DMS114 treated with DMSO at 0.1 percent for 48 hours (cell line): ENCODE measurements around the gene S100P.
"Not testable (repeated sequence)": the region's sequence is repeated elsewhere in the genome, so short reads cannot be mapped to it uniquely, and the experiment has no call there.

ENCODE experiments used
- DNase-seq: peaks from one replicate; lab custom pipeline; 2025; ENCODE audit not compliant: unreplicated experiment; lab: John Stamatoyannopoulos, UW

The S100P gene

GRCh38 chr4:6720202-6720699 is 26.6 kb downstream of the S100P start:
- DNase-seq: peak; percentile 44

DNA sequence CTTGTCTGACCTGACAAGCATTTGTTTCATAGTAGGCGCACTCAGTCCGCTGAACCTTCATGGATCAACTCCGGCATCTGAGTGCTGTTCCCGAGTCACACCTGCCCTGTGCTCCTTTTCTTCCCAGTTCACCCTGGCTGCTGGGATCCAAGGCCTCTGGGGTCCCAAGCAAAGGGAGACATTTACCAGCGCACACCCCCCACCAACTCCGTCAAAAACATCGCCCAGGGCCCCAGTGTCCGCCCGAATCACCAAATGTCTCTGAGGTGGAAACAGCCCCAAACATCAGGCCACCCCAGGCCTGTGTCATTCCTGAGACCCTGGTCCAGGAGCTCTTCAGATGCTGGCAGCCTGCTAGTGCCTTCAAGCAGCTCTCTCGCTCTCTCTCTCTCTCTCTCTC is 27.4 kb downstream of the S100P start:
- no peak for DNase-seq

- DNase-seq: no peak
Measured at GRCh38 chr4:6722891-6723290, 29.2 kb downstream of the S100P start.

DNA sequence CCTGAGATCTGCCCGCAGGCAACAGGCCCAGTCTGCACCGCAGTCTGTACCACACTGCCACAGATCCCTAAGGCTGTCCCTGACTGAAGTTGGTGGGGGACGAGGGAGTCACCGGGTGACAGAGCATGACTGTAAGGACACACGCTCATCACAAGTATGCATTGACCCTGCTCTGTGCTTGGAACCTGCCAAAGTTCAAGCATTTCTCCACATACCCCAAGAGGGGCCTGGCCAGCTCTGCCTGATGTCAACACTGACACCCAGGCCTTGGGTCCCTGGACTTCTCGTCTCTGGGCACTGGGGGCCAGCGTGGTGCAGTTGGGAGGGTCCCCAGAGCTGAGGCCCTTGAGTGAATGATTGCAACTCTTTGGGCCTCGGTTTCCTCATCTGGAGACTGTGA is 30.2 kb downstream of the S100P start:
- no peak for DNase-seq

GRCh38 chr4:6724421-6725111 is 30.9 kb downstream of the S100P start:
- no peak for DNase-seq

DNA sequence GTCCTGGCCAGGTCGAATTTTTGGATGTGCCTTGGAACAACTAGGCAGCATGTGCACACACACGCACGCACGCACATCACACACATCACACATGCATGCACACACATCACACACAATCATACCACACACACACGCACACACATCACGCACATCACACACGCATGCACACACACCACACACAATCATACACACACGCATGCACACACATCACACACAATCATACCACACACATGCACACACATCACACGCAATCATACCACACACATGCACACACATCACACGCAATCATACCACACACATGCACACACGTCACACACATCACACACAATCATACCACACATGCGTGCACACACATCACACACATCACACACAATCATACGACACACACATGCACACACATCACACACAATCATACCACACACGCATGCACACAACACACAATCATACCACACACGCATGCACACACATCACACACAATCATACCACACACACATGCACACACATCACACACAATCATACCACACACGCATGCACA is 31.8 kb downstream of the S100P start:
- not testable (repeated sequence) for DNase-seq

DNA sequence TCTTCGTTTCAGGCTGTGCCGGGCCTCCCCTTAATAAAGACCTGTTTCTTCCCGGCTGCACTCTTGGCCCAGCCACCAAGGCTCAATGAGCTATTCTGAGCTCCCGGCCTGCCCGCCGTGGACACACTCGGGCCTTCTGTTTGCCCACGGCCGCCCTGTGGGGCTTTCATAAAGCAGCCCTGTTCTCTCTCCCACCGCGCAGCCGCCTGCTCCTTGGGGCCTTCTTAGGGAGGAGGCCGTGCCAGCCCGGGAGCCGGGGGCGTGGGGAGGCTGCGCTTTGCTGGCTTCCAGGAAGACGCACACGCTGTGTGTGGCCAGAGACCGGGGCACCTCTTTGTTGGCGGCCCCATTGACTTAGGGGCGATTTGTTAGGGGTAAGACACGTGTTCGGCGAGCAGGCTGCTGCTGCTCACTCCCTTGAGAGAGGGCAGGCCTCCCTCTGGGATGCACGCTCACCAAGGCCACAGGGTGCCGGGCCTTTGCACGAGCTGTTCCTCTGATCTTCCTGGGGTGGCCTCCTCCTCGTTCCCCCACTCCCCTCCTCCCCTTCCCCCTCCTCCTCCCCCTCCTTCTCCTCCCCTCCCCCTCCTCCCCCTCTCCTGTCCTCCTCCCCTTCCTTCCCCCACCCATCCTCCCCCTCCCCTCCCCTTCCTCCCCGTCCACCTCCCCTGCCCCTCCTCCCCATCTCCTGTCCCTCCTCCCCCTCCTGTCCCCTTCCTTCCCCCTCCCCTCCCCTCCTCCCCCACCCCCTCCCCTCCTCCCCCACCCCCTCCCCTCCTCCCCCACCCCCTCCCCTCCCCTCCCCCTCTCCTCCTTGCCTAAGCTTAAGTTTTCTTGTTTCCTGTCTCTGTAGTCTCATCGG is 33.6 kb downstream of the S100P start:
- DNase-seq: no peak

DNA sequence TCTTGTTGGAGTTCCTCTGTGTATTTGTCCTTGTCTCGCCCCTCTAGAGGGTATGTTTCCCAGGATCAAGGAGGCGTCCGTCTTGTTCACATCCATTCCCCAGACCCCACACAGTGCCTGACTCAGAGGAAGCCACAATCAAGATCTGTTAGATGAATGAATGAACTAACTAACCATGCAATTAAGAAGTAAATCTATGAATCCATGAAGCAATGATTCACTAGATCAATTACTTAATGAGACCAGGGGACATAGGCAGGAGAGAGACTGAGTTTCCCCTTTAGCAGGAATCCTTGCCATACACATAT is 34.2 kb downstream of the S100P start:
- no peak for DNase-seq

GRCh38 chr4:6728320-6729029 is 34.8 kb downstream of the S100P start:
- no peak for DNase-seq

DNA sequence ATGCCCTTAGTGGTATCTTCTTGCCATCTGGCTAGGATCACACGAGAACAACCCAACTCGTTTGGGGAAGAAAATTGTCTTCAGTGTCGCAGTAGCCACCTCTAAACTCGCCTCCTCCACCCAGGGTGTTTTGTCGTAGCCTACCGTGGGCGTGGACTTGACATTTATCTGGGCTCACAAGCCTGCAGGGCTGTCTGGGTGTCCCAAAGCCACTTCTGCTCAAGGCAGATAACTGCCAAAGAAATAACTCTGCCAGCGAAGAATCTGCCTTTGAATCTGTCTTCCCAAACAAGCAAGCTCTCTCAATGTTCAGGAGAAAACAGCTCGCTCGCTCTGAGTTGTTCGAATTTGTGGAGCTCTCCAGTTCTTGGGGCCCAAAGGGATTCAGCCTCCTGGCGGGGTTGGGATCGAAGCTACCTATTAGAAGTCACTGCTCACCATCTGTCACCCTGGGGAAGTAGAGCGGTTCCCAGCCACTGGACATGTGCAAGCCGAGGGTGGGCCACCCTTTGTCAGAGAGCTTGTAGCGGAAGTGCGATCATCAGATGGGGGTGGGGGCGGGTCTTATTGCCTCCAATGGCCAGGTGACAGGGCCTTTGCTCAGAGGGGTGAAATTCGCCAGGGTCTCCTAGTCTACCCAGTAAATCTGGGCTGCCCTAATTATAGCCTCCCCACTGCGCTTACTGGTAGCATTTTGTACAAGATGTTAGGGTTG is 37.1 kb downstream of the S100P start:
- DNase-seq: no peak

DNA sequence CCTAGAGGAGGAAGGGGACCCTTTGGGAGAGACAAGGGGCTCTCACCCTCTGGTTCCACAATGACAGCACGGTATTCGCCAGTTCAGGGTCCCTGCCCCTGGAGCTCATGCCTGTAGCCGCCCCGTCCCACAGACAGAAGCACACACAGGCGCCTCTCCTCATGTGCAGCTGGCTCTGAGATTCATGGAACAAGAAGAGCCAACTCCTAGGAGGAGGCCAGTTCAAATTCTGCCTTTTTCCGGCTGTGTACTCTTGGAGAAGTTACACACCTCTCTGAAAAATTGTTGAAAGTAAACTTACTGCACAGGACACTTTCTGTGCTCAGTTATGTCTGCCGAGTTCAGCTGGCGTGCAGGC is 37.6 kb downstream of the S100P start:
- DNase-seq: no peak

DNA sequence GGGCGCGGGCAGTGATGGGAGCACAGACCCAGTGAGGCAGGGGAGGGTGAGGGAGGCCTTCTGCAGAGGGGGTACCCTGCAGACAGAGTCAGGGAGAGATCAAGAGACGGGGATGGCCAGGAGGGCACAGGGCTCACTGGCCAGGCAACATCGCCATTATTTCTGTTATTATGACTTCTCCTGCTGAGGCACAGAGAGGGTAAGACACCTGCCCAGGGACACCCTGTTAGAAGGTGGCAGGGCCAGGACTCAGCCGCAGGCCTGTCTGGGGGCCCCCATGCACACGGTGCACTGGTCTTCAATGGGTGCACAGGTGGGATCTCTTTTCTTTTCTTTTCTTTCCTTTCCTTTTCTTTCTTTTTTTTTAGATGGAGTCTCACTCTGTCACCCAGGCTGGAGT is 38.1 kb downstream of the S100P start:
- DNase-seq: no peak

GRCh38 chr4:6732441-6733357 is 39.0 kb downstream of the S100P start:
- no peak for DNase-seq

GRCh38 chr4:6733358-6734164 is 39.9 kb downstream of the S100P start:
- DNase-seq: no peak

GRCh38 chr4:6734165-6734786 is 40.6 kb downstream of the S100P start:
- DNase-seq: no peak

GRCh38 chr4:6739920-6740319 is 46.2 kb downstream of the S100P start:
- no peak for DNase-seq

- no peak for DNase-seq
Measured at GRCh38 chr4:6740347-6740746, 46.7 kb downstream of the S100P start.

- DNase-seq: no peak
Measured at GRCh38 chr4:6742507-6742906, 48.8 kb downstream of the S100P start.

DNA sequence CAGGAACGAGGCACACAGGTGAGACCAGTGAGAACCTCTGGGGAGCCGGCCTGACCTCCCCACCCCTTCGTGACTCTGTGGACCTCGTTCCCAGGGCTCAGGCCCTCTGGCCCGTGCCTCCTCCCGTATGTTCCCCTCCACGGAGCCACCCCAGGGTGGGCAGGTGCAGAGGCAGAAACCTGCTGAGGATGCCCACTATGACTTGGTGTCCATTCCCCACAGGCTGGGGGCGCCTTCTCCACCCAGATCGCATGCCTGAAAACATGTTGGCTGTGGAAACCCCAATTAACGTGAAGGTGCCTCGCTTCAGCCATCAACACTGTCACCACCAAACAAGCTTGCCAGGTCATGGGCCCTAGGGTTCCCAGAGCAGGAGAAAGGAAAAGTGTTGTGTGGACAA is 49.3 kb downstream of the S100P start:
- no peak for DNase-seq
